ENCODE data around the gene DMD.

- TF ChIP-seq BRCA1 (IDR thresholded peaks at IDR 0.05; ENCODE audit: low read depth, low read length) (no peak), CTCF (IDR thresholded peaks at IDR 0.05; ENCODE audit: control extremely low read depth in 1 of 3, insufficient read depth in 1 of 3, low read depth in 1 of 3, low read length in 3 of 3) (no peak), SIN3A (conservative IDR thresholded peaks at IDR 0.05 in 1 of 2, IDR thresholded peaks at IDR 0.05 in 1 of 2; ENCODE audit: low read depth in 1 of 2, low read length in 2 of 2) (no peak), POLR2AphosphoS5 (IDR thresholded peaks at IDR 0.05; ENCODE audit: low read depth, low read length) (no peak), JUN (IDR thresholded peaks at IDR 0.05; ENCODE audit: low read depth, low read length) (no peak), POLR2A (IDR thresholded peaks at IDR 0.05; ENCODE audit: control extremely low read depth in 1 of 2, low read depth in 2 of 2, low read length in 2 of 2) (no peak), CHD2 (IDR thresholded peaks at IDR 0.05; ENCODE audit: low read length) (no peak), SIRT6 (IDR thresholded peaks at IDR 0.05; ENCODE audit: low read length) (no peak), RXRA (IDR thresholded peaks at IDR 0.05; ENCODE audit: insufficient read depth, low read depth, low read length) (no peak), TEAD4 (IDR thresholded peaks at IDR 0.05; ENCODE audit: low read depth, low read length) (no peak)
These were observed 1326.8 kb downstream of the DMD start for GRCh38 chrX:31884535-31884934.

Measured in H1 (cell line).